Inflammatory macrophage (primary cell): ENCODE measurements around the gene MKNK1.

Experiments
- DNase-seq, 2 donors: peaks; one replicate each; pipeline ENCODE4 v3.0.0-alpha.2; 2020 to 2022

MKNK1 gene

GRCh38 chr1:46538147-46538546, 65.9 kb downstream of the MKNK1 start:
- DNase-seq, result no peak

- no peak for DNase-seq
These were observed 66.4 kb downstream of the MKNK1 start for GRCh38 chr1:46537651-46538050.

GRCh38 chr1:46536527-46536926, 67.5 kb downstream of the MKNK1 start:
- DNase-seq, result no peak

- peak; percentile 26 to 52 for DNase-seq
These were observed 69.0 kb downstream of the MKNK1 start for GRCh38 chr1:46535063-46535462.

GRCh38 chr1:46533179-46533864, 70.7 kb downstream of the MKNK1 start:
- DNase-seq, result peak; percentile 6 to 42

- peak; percentile 29 to 58 for DNase-seq
These were observed 71.4 kb downstream of the MKNK1 start for GRCh38 chr1:46532498-46533178.

GRCh38 chr1:46532095-46532494, 72.0 kb downstream of the MKNK1 start:
- no peak for DNase-seq

- DNase-seq, result no peak
These were observed 73.2 kb downstream of the MKNK1 start for GRCh38 chr1:46530791-46531409.

- no peak for DNase-seq
These were observed 73.8 kb downstream of the MKNK1 start for GRCh38 chr1:46530311-46530710.

- DNase-seq, result no peak
These were observed 74.9 kb downstream of the MKNK1 start for GRCh38 chr1:46529031-46529630.

GRCh38 chr1:46528297-46528955, 75.6 kb downstream of the MKNK1 start:
- DNase-seq, result peak; percentile 8 to 54

GRCh38 chr1:46527474-46528296, 76.4 kb downstream of the MKNK1 start:
- DNase-seq, result peak; percentile 86

GRCh38 chr1:46526691-46527291, 77.3 kb downstream of the MKNK1 start:
- DNase-seq, result no peak

GRCh38 chr1:46526013-46526690, 77.9 kb downstream of the MKNK1 start:
- DNase-seq, result no peak

- no peak for DNase-seq
These were observed 78.7 kb downstream of the MKNK1 start for GRCh38 chr1:46525253-46525983.

- no peak for DNase-seq
These were observed 79.2 kb downstream of the MKNK1 start for GRCh38 chr1:46524843-46525242.

- no peak for DNase-seq
These were observed 80.3 kb downstream of the MKNK1 start for GRCh38 chr1:46523496-46524353.

GRCh38 chr1:46522969-46523320, 81.1 kb downstream of the MKNK1 start:
- DNase-seq, result no peak
